Esophagus muscularis mucosa (tissue), 4 donors: ENCODE measurements around the gene CKLF. TPM values are rescaled to one million over a fixed set of nuclear protein-coding genes. Genes with fewer than 3 reads are reported as not detected.

Source experiments
- DNase-seq: peaks from one replicate; pipeline ENCODE4 v3.0.0-alpha.2; 2017; ENCODE audit errors: extremely low spot score
- H3K27ac ChIP-seq, 4 donors: fragments of 200-600 bp; sonication (generic); replicated peaks in 1 of 4; 1 replicate in 3 of 4; 2 replicates in 1 of 4; pipeline ENCODE4 v1.5.1; 2016 to 2019; ENCODE audit warnings: mild to moderate bottlenecking in 1 of 4
- H3K27me3 ChIP-seq, 4 donors: fragments of 200-600 bp; sonication (generic); one replicate each; pipeline versions ENCODE4 v1.5.1 to v1.6.0; 2016 to 2019
- H3K36me3 ChIP-seq, 4 donors: fragments of 200-600 bp; sonication (generic); one replicate each; pipeline ENCODE4 v1.5.1; 2016 to 2019
- H3K4me1 ChIP-seq, 4 donors: fragments of 200-600 bp; sonication (generic); one replicate each; pipeline ENCODE4 v1.5.1; 2016 to 2019
- H3K4me3 ChIP-seq, 4 donors: fragments of 200-600 bp; sonication (generic); 1 replicate in 2 of 4; 2 replicates in 2 of 4; pipeline ENCODE4 v1.5.1; 2016 to 2019; ENCODE audit warnings: mild to moderate bottlenecking in 4 of 4, moderate library complexity in 1 of 4
- H3K9me3 ChIP-seq, 4 donors: fragments of 200-600 bp; sonication (generic); 1 replicate in 3 of 4; 2 replicates in 1 of 4; pipeline ENCODE4 v1.5.1; 2016 to 2019
- EP300 ChIP-seq: sonication (generic); formaldehyde crosslinking; IDR thresholded peaks from one replicate; pipeline ENCODE4 v1.6.1; 2017; ENCODE audit warnings: antibody characterized with exemption
- POLR2A ChIP-seq: fragments of 450-650 bp; IDR thresholded peaks from one replicate; pipeline ENCODE4 v1.6.1; 2017; ENCODE audit warnings: antibody characterized with exemption, moderate library complexity, mild to moderate bottlenecking, low read depth
- POLR2AphosphoS5 ChIP-seq, 2 donors: sonication (generic); formaldehyde crosslinking; IDR thresholded peaks; one replicate each; pipeline ENCODE4 v1.6.1; 2017; ENCODE audit warnings: antibody characterized with exemption in 2 of 2
- WGBS: methylation state at CpG from one replicate; pipeline ENCODE4 v1.1.5; 2018; 5-methylcytosine and 5-hydroxymethylcytosine counted together
- intact Hi-C: fragments of 100-400 bp; cut with DNase I; formaldehyde crosslinking; loops from one replicate; pipeline ENCODE4 v1.15.1; 2023
- total RNA-seq, 4 donors: library from RNA; depleted of rRNA; stranded (reverse); fragments of >200 nt; gene quantifications; one replicate each; pipeline versions ENCODE4 v1.1.0 to v1.2.1, GENCODE V29; 2016
- TF ChIP-seq, protein P1 (sequence below), 3 experiments: fragments of 200-600 bp in 2 of 3; fragments of 450-650 bp in 1 of 3; sonication (generic) in 2 of 3; IDR thresholded peaks; one replicate each; pipeline ENCODE4 v1.5.1; 2017 to 2019; ENCODE audit warnings: antibody characterized with exemption in 3 of 3, mild to moderate bottlenecking in 2 of 3, moderate library complexity in 1 of 3

Gene CKLF
- total RNA-seq, 4 donors from 2014 or later = 18.1 to 28.2 (median 24.2) TPM

GRCh38 chr16:66542396-66542795, 10.0 kb upstream of the CKLF start:
- WGBS = 81% methylated on average over 3 of the region's 3 CpGs
- no peak for TF ChIP-seq EP300
- TF ChIP-seq, protein P1, sequence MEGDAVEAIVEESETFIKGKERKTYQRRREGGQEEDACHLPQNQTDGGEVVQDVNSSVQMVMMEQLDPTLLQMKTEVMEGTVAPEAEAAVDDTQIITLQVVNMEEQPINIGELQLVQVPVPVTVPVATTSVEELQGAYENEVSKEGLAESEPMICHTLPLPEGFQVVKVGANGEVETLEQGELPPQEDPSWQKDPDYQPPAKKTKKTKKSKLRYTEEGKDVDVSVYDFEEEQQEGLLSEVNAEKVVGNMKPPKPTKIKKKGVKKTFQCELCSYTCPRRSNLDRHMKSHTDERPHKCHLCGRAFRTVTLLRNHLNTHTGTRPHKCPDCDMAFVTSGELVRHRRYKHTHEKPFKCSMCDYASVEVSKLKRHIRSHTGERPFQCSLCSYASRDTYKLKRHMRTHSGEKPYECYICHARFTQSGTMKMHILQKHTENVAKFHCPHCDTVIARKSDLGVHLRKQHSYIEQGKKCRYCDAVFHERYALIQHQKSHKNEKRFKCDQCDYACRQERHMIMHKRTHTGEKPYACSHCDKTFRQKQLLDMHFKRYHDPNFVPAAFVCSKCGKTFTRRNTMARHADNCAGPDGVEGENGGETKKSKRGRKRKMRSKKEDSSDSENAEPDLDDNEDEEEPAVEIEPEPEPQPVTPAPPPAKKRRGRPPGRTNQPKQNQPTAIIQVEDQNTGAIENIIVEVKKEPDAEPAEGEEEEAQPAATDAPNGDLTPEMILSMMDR (IDR thresholded peaks at IDR 0.05) = no peak
- no peak for TF ChIP-seq POLR2A
- TF ChIP-seq POLR2AphosphoS5 (IDR thresholded peaks at IDR 0.05) = no peak
- Histone ChIP-seq H3K4me1 (peaks cover 2 to 5% (median 3%) of the 10 kb centered on the region in 4 donors), H3K9me3 (no peaks in the 10 kb centered on the region), H3K27me3 (no peaks in the 10 kb centered on the region), H3K4me3 (no peak overlapping the region), H3K27ac (no peak overlapping the region), H3K36me3 (peaks cover 6 to 95% (median 62%) of the 10 kb centered on the region in 4 donors)
- DNase-seq = no peak
- intact Hi-C loops = no loop called here

DNA sequence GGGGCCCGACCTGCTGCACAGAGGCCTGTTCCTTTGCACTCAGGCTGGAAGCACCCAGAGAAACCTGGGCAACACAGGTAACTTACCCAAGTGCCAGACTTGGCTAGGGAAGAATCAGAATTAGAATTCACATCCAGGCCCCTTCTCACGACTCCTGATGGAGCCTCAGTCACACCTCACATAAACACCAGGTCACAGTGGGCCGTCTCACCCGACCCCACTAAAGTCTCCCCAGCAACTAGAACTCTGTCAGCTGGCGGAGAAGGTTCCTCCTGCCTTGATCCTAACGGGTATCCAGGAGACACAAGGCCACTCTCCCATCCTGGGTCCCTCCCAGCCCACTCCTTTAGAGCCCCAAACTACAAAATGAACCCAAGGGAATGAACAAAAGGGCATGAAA, 8.8 kb upstream of the CKLF start:
- H3K27ac ChIP-seq = no peak overlapping the region
- intact Hi-C loops = no loop called here
- peaks cover 7 to 17% (median 11%) of the 10 kb centered on the region in 4 donors for H3K4me1 ChIP-seq
- H3K4me3 ChIP-seq = no peak overlapping the region
- peaks cover 0 to 83% (median 60%) of the 10 kb centered on the region in 4 donors for H3K36me3 ChIP-seq
- H3K27me3 ChIP-seq = no peaks in the 10 kb centered on the region
- no peak for DNase-seq
- TF ChIP-seq EP300 (no peak), POLR2AphosphoS5 (IDR thresholded peaks at IDR 0.05) (no peak), POLR2A (no peak)
- TF ChIP-seq, protein P1 (IDR thresholded peaks at IDR 0.05) = no peak
- no peaks in the 10 kb centered on the region for H3K9me3 ChIP-seq
- WGBS = 78% methylated on average over 6 of the region's 6 CpGs

- intact Hi-C loops = no loop called here
- WGBS = 76% methylated on average over 7 of the region's 7 CpGs
- Histone ChIP-seq H3K36me3 (peaks cover 0 to 77% (median 55%) of the 10 kb centered on the region in 4 donors), H3K9me3 (no peaks in the 10 kb centered on the region), H3K27ac (no peak overlapping the region), H3K4me3 (no peak overlapping the region), H3K27me3 (no peaks in the 10 kb centered on the region), H3K4me1 (peaks cover 10 to 23% (median 16%) of the 10 kb centered on the region in 4 donors)
- no peak for TF ChIP-seq EP300
- TF ChIP-seq, protein P1 (IDR thresholded peaks at IDR 0.05) = no peak
- TF ChIP-seq POLR2AphosphoS5 (IDR thresholded peaks at IDR 0.05) = no peak
- no peak for TF ChIP-seq POLR2A
- DNase-seq = no peak
Observed at GRCh38 chr16:66544016-66544757, 8.2 kb upstream of the CKLF start.

- Histone ChIP-seq H3K27me3 (no peaks in the 10 kb centered on the region), H3K9me3 (no peaks in the 10 kb centered on the region), H3K36me3 (peaks cover 0 to 49% (median 41%) of the 10 kb centered on the region in 4 donors), H3K27ac (peak overlapping the region in 3 of 4 donors; percentile 95 to 99 (median 98)), H3K4me3 (no peak overlapping the region), H3K4me1 (peaks cover 28 to 49% (median 41%) of the 10 kb centered on the region in 4 donors)
- WGBS = 91% methylated on average over 5 of the region's 5 CpGs
- DNase-seq = no peak
- intact Hi-C loops = no loop called here
- TF ChIP-seq POLR2AphosphoS5 (IDR thresholded peaks at IDR 0.05) (no peak), POLR2A (no peak), EP300 (no peak)
- TF ChIP-seq, protein P1 (IDR thresholded peaks at IDR 0.05) = no peak
Observed at GRCh38 chr16:66547101-66547989, 5.0 kb upstream of the CKLF start.
